NT2/D1 (cell line): Measurements from ENCODE around the gene MORN1.

Experiments used
- DNase-seq: peaks from one replicate; pipeline ENCODE4 v3.0.0-alpha.2; 2011; ENCODE audit warnings: low read depth, low spot score
- H3K27me3 ChIP-seq: 2 replicates; pipeline ENCODE4 v1.6.0; 2011; ENCODE audit warnings: mild to moderate bottlenecking; ENCODE audit not compliant: insufficient read length, insufficient read depth
- H3K36me3 ChIP-seq: 2 replicates; pipeline ENCODE4 v1.6.1; 2011; ENCODE audit warnings: mild to moderate bottlenecking, low read length, mixed read lengths; ENCODE audit not compliant: insufficient read depth, insufficient read length
- H3K4me1 ChIP-seq: 2 replicates; pipeline ENCODE4 v1.5.1; 2011; ENCODE audit not compliant: insufficient read depth, insufficient read length
- H3K4me3 ChIP-seq: 2 replicates; pipeline ENCODE4 v1.5.1; 2011; ENCODE audit warnings: low read depth; ENCODE audit not compliant: insufficient read length
- H3K9ac ChIP-seq: 2 replicates; pipeline ENCODE4 v1.6.0; 2011; ENCODE audit warnings: low read depth; ENCODE audit not compliant: insufficient read length
- H3K9me3 ChIP-seq: 2 replicates; pipeline ENCODE4 v1.5.1; 2011; ENCODE audit warnings: mild to moderate bottlenecking, low read length; ENCODE audit not compliant: insufficient read depth
- SUZ12 ChIP-seq: IDR thresholded peaks from 2 replicates; pipeline ENCODE4 v1.6.1; 2011; ENCODE audit not compliant: insufficient read length, insufficient read depth; ENCODE audit errors: extremely low read depth
- YY1 ChIP-seq: IDR thresholded peaks from 2 replicates; pipeline ENCODE4 v1.6.1; 2011; ENCODE audit not compliant: insufficient read length, insufficient read depth
- ZNF274 ChIP-seq: IDR thresholded peaks from 2 replicates; pipeline ENCODE4 v1.6.1; 2011; ENCODE audit warnings: mild to moderate bottlenecking, low read depth, low read length

Gene MORN1

DNA sequence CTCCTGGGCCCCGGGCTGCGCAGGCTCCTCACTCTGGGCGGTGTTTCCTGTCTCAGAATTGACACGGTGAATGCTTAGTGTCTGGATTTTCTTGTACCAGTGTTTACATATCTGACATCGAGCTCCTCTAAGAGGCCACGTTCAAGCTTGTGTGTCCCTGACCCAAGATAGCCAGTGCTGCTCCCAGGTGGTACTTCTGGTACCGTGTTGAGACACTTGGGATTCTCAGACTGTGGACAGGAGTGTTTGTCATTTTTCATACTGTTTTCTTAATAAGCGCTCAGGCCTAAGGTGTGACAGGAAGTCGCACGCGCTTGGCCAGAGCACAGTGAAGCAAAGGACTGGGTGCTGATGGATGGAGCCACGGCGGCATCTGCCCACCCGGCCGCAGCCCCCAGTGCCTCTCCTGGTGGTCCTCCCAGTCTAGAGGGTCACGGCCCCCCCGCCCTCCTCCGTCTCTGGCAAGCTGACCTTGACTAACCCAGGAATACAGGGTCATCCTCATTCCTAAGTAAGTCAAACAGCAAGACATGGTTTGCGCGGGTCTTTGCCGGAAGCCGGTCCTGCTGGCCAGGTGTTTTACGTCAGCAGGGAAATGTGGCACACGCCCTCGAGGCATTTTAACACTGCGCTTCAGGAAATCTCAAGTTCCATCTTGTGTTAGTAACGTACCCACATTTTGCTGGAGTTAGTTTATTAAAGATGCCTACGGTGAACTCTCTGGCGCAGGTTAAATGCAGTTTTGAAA, 13.0 kb upstream of the MORN1 start:
- H3K4me3 ChIP-seq, result no peak overlapping the region
- no peak for DNase-seq
- no peaks in the 10 kb centered on the region for H3K27me3 ChIP-seq
- no peaks in the 10 kb centered on the region for H3K9me3 ChIP-seq
- peaks cover 4% of the 10 kb centered on the region for H3K4me1 ChIP-seq
- H3K36me3 ChIP-seq, result peaks cover 93% of the 10 kb centered on the region
- no peak overlapping the region for H3K9ac ChIP-seq
- no peak for TF ChIP-seq ZNF274
- no peak for TF ChIP-seq SUZ12
- no peak for TF ChIP-seq YY1

DNA sequence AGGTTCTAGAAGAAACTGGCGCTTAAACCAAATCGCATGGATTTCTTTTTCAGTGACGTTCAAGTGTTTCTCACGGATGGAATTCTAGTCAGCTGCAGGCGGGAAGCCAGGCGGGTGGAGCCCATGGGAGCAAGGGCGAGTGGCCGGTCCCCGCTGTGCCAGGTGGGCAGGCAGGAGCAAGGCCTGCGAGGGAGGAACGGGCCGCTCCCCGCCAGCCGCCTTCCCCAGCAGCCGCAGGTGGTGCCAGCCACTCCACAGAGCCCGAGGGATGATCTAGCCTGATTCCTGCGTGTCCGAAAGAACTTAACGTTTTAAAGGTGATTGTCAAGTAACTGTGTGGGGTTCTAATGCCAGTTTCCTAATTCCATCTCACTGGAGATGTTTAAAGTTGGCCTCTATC, 11.9 kb upstream of the MORN1 start:
- Histone ChIP-seq H3K4me1 (peaks cover 4% of the 10 kb centered on the region), H3K9ac (no peak overlapping the region), H3K36me3 (peaks cover 89% of the 10 kb centered on the region), H3K27me3 (no peaks in the 10 kb centered on the region), H3K9me3 (no peaks in the 10 kb centered on the region), H3K4me3 (no peak overlapping the region)
- no peak for DNase-seq
- TF ChIP-seq ZNF274 (no peak), SUZ12 (no peak), YY1 (no peak)

DNA sequence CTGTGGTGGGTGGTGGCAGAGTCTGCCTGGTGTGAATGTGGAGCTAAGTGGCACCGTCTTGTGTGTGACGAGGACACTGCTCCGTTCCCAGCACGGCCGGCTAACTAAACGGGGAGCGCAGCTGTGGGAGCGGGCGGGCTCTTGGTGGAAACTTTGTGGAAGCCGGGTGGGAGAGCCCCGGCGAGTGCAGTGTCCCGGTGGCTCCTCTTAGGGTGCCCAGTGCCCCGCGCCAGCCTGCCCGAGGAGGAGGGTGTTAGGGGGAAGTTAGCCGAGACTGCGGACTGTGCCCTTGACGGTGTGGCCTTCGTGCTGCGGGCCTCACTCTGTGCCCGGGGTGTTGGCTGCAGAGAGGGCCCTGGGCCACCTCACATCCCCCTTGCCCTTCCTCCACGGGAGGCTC, 11.1 kb upstream of the MORN1 start:
- H3K9me3 ChIP-seq, result no peaks in the 10 kb centered on the region
- H3K4me1 ChIP-seq, result peaks cover 4% of the 10 kb centered on the region
- no peaks in the 10 kb centered on the region for H3K27me3 ChIP-seq
- no peak overlapping the region for H3K9ac ChIP-seq
- no peak overlapping the region for H3K4me3 ChIP-seq
- peaks cover 91% of the 10 kb centered on the region for H3K36me3 ChIP-seq
- TF ChIP-seq YY1, result no peak
- TF ChIP-seq ZNF274, result no peak
- TF ChIP-seq SUZ12, result no peak
- DNase-seq, result no peak

DNA sequence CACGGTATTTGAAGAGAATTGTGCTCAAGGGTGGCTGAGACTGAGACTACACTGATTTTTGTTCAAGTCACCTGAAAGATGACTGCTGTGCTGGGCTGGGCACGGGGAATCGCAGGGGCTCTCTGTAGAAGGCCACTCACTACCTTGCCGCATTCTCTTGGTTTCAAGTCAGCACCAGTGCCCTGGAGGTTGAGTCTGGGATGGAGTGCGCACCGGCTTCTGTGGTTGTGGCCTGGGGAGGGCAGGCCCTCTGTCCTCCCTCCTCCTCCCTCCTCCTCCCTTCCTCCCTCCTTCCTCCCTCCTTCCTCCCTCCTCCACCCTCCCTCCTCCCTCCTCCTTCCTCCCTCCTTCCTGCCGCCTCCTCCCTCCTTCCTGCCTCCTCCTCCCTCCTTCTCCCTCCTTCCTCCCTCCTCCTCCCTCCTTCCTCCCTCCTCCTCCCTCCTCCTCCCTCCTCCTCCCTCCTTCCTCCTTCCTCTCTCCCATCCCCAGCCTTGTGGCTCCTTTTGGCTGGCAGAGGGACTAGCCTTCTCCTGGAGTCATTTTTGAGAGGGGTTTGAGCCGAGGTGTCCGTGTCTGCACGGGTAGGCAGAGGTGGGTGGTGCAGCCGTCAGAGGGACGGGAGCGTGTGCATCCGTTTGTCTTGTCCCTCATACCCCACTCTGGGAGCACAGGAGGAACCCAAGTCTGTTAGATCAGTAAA, 9.7 kb upstream of the MORN1 start:
- peaks cover 91% of the 10 kb centered on the region for H3K36me3 ChIP-seq
- TF ChIP-seq YY1 (no peak), SUZ12 (no peak)
- H3K9me3 ChIP-seq, result no peaks in the 10 kb centered on the region
- no peaks in the 10 kb centered on the region for H3K27me3 ChIP-seq
- DNase-seq, result no peak
- no peak overlapping the region for H3K9ac ChIP-seq
- no peak overlapping the region for H3K4me3 ChIP-seq
- peaks cover 2% of the 10 kb centered on the region for H3K4me1 ChIP-seq

DNA sequence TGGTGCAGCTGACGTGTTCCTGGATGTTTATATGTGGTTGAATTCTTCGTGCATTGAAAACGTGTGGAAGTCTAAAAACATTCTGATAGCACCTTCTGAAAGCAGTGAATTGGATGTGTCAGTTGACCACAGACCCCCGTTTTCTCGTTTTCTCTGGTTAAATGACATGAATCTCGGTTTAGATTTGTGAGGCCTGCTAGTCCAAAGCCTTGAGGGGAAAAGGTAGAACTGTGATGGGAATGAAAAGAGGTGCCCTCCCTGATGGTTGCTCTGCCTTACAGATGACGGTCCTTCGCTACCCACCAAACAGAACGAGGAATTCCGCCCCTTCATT, 9.2 kb upstream of the MORN1 start:
- Histone ChIP-seq H3K4me3 (no peak overlapping the region), H3K9me3 (no peaks in the 10 kb centered on the region), H3K27me3 (no peaks in the 10 kb centered on the region), H3K9ac (no peak overlapping the region), H3K4me1 (peaks cover 2% of the 10 kb centered on the region), H3K36me3 (peaks cover 92% of the 10 kb centered on the region)
- TF ChIP-seq YY1 (no peak), SUZ12 (no peak), ZNF274 (no peak)
- no peak for DNase-seq

DNA sequence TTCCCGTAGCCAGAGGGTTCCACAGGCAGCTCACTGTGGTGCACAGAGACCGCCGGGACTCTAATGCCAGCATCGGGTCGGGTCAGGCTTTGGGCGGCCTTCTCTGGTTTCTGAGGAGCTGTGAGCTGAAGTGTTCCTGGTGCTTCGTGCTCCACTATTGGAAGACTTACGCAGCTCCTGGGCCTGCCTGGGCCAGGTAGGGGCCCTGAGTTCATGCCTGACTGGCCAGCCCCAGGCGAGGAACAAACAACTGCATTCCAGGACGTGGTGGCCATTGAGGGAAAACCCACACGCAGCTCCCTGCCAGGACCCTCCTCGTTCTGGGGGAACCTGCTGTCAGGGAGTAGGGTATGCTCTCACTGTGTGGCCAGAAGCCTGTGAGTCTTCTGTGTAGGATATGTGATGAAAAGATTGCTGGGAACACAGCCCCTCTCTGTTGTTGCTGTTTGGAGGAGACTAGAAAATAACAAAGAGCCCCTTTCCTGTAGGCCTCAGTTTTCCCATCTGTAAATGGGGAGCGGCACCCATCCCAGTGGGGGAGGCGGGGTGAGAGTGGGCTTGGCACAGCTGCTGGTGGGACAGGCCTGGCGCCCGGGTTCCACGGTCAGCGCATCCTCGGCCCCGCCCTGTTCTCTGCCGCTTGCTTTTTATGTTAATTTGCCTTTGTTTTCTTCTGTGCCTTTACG, 8.7 kb upstream of the MORN1 start:
- H3K4me1 ChIP-seq, result no peaks in the 10 kb centered on the region
- H3K27me3 ChIP-seq, result no peaks in the 10 kb centered on the region
- no peak overlapping the region for H3K4me3 ChIP-seq
- H3K9me3 ChIP-seq, result no peaks in the 10 kb centered on the region
- H3K36me3 ChIP-seq, result peaks cover 92% of the 10 kb centered on the region
- DNase-seq, result no peak
- TF ChIP-seq ZNF274, result no peak
- TF ChIP-seq SUZ12, result no peak
- TF ChIP-seq YY1, result no peak
- H3K9ac ChIP-seq, result no peak overlapping the region

DNA sequence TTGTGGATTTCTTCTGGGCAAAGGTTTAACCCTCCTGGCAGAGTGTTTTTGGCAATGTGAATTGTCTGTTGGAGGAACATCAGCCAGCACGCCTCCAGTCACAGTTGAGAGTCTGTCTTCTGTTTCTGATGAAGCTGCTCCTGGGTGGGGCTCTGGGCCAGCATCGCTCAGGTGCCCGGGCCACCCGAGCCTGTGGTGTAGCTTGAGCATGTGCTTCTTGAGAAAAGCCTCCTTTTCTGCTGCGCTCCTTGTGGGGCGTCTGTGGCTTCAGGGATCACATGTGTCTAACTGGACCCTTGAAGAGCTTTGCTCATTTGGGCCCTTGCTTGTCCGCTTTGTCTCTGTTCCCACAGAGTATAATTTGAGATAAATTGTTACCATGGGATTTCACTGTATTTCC, 7.5 kb upstream of the MORN1 start:
- H3K9me3 ChIP-seq, result no peaks in the 10 kb centered on the region
- no peak for DNase-seq
- no peaks in the 10 kb centered on the region for H3K27me3 ChIP-seq
- TF ChIP-seq ZNF274 (no peak), YY1 (no peak), SUZ12 (no peak)
- no peak overlapping the region for H3K4me3 ChIP-seq
- H3K36me3 ChIP-seq, result peaks cover 92% of the 10 kb centered on the region
- no peak overlapping the region for H3K9ac ChIP-seq
- no peaks in the 10 kb centered on the region for H3K4me1 ChIP-seq
